Esophagus muscularis mucosa (tissue), 3 donors: ENCODE data around the gene CNTNAP2.

Experiments
- POLR2AphosphoS5 ChIP-seq, 2 donors: sonication (generic); formaldehyde crosslinking; IDR thresholded peaks; one replicate each; pipeline ENCODE4 v1.6.1; 2017; ENCODE audit warnings: antibody characterized with exemption in 2 of 2
- TF ChIP-seq, protein P1 (sequence below), 3 experiments: fragments of 200-600 bp in 2 of 3; fragments of 450-650 bp in 1 of 3; sonication (generic) in 2 of 3; IDR thresholded peaks; one replicate each; pipeline ENCODE4 v1.5.1; 2017 to 2019; ENCODE audit warnings: antibody characterized with exemption in 3 of 3, mild to moderate bottlenecking in 2 of 3, moderate library complexity in 1 of 3

DNA sequence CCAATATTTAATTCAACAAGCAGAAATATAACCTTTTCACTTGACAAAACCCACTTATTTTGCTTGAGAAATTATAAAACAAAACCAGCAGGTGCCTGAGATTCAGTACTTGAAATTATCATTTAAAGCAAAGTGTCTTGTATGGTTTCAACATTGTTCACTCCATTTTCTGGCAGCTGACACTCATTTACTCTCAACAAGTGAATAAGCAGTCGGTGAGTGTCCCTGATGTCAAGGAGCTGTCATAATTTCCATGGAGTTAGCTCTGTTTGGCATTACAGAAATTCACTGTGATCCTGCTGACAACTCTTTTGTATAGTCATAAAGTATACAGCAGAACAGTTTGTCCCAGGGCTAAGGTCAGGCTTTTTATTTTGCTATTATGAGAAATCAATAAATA is 490.0 kb downstream of the CNTNAP2 start:
- TF ChIP-seq, protein P1, sequence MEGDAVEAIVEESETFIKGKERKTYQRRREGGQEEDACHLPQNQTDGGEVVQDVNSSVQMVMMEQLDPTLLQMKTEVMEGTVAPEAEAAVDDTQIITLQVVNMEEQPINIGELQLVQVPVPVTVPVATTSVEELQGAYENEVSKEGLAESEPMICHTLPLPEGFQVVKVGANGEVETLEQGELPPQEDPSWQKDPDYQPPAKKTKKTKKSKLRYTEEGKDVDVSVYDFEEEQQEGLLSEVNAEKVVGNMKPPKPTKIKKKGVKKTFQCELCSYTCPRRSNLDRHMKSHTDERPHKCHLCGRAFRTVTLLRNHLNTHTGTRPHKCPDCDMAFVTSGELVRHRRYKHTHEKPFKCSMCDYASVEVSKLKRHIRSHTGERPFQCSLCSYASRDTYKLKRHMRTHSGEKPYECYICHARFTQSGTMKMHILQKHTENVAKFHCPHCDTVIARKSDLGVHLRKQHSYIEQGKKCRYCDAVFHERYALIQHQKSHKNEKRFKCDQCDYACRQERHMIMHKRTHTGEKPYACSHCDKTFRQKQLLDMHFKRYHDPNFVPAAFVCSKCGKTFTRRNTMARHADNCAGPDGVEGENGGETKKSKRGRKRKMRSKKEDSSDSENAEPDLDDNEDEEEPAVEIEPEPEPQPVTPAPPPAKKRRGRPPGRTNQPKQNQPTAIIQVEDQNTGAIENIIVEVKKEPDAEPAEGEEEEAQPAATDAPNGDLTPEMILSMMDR (IDR thresholded peaks at IDR 0.05), result no peak
- TF ChIP-seq POLR2AphosphoS5 (IDR thresholded peaks at IDR 0.05), result no peak
